Tibial artery (tissue), 4 donors: ENCODE results near the gene ZBTB20.

Source experiments
- DNase-seq, 2 donors: peaks; one replicate each; pipeline ENCODE4 v3.0.0-alpha.2; 2019
- H3K27ac ChIP-seq, 2 donors: fragments of 200-600 bp; sonication (generic) in 1 of 2; 1 replicate in 1 of 2; 2 replicates in 1 of 2; pipeline ENCODE4 v1.5.1; 2018 to 2019; ENCODE audit warnings: mild to moderate bottlenecking in 1 of 2
- H3K27me3 ChIP-seq, 2 donors: fragments of 200-600 bp; sonication (generic) in 1 of 2; one replicate each; pipeline versions ENCODE4 v1.5.1 to v1.6.0; 2016 to 2019
- H3K36me3 ChIP-seq, 3 donors: fragments of 200-600 bp; sonication (generic) in 2 of 3; one replicate each; pipeline ENCODE4 v1.5.1; 2016 to 2019; ENCODE audit warnings: mild to moderate bottlenecking in 2 of 3
- H3K4me1 ChIP-seq, 4 donors: fragments of 200-600 bp; sonication (generic) in 2 of 4; 1 replicate in 3 of 4; 2 replicates in 1 of 4; pipeline ENCODE4 v1.5.1; 2016 to 2019
- H3K4me3 ChIP-seq, 2 donors: fragments of 200-600 bp; sonication (generic) in 1 of 2; 1 replicate in 1 of 2; 2 replicates in 1 of 2; pipeline ENCODE4 v1.5.1; 2018 to 2019; ENCODE audit warnings: mild to moderate bottlenecking in 2 of 2
- H3K9me3 ChIP-seq, 3 donors: fragments of 200-600 bp; sonication (generic) in 1 of 3; one replicate each; pipeline ENCODE4 v1.5.1; 2016 to 2019
- intact Hi-C: fragments of 100-400 bp; cut with DNase I; formaldehyde crosslinking; loops from one replicate; pipeline ENCODE4 v1.15.0; 2023; ENCODE audit warnings: low total_unique reads
- TF ChIP-seq, protein P1 (sequence below), 2 experiments: fragments of 200-600 bp in 1 of 2; fragments of 450-650 bp in 1 of 2; IDR thresholded peaks; one replicate each; pipeline ENCODE4 v1.5.1; 2017 to 2019; ENCODE audit warnings: antibody characterized with exemption in 2 of 2, mild to moderate bottlenecking in 1 of 2, moderate library complexity in 1 of 2

The ZBTB20 gene

DNA sequence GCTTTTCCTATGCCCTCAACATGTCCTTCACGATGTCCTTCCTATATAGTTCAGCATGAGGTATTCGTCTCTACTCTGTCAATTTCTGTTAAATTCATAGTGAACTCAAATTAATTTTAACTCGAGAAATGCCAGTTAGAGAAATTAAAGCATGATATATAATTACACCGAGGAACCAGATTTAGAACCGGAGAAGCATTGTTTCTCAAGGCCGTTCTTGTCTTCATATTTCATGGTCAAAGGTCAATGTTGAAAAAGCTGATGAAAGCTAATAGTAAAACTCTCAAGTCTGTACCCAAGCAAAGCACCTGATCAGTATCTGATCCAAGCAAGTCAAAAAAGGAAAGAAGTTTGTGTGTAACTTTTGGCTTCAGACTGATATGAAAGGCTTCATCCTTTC, 163.8 kb downstream of the ZBTB20 start:
- Histone ChIP-seq H3K4me3 (no peak overlapping the region), H3K36me3 (no peaks in the 10 kb centered on the region), H3K27me3 (no peaks in the 10 kb centered on the region), H3K27ac (no peak overlapping the region), H3K4me1 (peaks cover 0 to 12% (median 2%) of the 10 kb centered on the region in 4 donors), H3K9me3 (no peaks in the 10 kb centered on the region)
- intact Hi-C loops = no loop called here
- TF ChIP-seq, protein P1, sequence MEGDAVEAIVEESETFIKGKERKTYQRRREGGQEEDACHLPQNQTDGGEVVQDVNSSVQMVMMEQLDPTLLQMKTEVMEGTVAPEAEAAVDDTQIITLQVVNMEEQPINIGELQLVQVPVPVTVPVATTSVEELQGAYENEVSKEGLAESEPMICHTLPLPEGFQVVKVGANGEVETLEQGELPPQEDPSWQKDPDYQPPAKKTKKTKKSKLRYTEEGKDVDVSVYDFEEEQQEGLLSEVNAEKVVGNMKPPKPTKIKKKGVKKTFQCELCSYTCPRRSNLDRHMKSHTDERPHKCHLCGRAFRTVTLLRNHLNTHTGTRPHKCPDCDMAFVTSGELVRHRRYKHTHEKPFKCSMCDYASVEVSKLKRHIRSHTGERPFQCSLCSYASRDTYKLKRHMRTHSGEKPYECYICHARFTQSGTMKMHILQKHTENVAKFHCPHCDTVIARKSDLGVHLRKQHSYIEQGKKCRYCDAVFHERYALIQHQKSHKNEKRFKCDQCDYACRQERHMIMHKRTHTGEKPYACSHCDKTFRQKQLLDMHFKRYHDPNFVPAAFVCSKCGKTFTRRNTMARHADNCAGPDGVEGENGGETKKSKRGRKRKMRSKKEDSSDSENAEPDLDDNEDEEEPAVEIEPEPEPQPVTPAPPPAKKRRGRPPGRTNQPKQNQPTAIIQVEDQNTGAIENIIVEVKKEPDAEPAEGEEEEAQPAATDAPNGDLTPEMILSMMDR (IDR thresholded peaks at IDR 0.05) = no peak
- DNase-seq = no peak

GRCh38 chr3:114974387-114974786, 172.7 kb downstream of the ZBTB20 start:
- TF ChIP-seq, protein P1 (IDR thresholded peaks at IDR 0.05) = no peak
- no peak for DNase-seq
- H3K27ac ChIP-seq = no peak overlapping the region

GRCh38 chr3:114973536-114973935, 173.6 kb downstream of the ZBTB20 start:
- Histone ChIP-seq H3K36me3 (no peaks in the 10 kb centered on the region), H3K27me3 (no peaks in the 10 kb centered on the region), H3K27ac (no peak overlapping the region), H3K4me1 (peaks cover 0 to 3% (median 0%) of the 10 kb centered on the region in 4 donors), H3K9me3 (no peaks in the 10 kb centered on the region), H3K4me3 (no peak overlapping the region)
- DNase-seq = no peak
- TF ChIP-seq, protein P1 (IDR thresholded peaks at IDR 0.05) = no peak
- intact Hi-C loops = no loop called here

More at GRCh38 chr3:114974387-114974786, 172.7 kb downstream of the ZBTB20 start:
- Histone ChIP-seq H3K4me3 (no peak overlapping the region), H3K27me3 (no peaks in the 10 kb centered on the region), H3K36me3 (no peaks in the 10 kb centered on the region), H3K4me1 (peaks cover 0 to 3% (median 0%) of the 10 kb centered on the region in 4 donors), H3K9me3 (no peaks in the 10 kb centered on the region)
- intact Hi-C loops = no loop called here

- no peaks in the 10 kb centered on the region for H3K4me1 ChIP-seq
- H3K27ac ChIP-seq = no peak overlapping the region
- TF ChIP-seq, protein P1 (IDR thresholded peaks at IDR 0.05) = no peak
- no peak for DNase-seq
- H3K4me3 ChIP-seq = no peak overlapping the region
- H3K27me3 ChIP-seq = no peaks in the 10 kb centered on the region
- H3K36me3 ChIP-seq = no peaks in the 10 kb centered on the region
- no peaks in the 10 kb centered on the region for H3K9me3 ChIP-seq
- intact Hi-C loops = no loop called here
Measured at GRCh38 chr3:114967168-114967567, 179.9 kb downstream of the ZBTB20 start.

GRCh38 chr3:114962189-114962588, 184.9 kb downstream of the ZBTB20 start:
- Histone ChIP-seq H3K27me3 (no peaks in the 10 kb centered on the region), H3K36me3 (peaks cover under 1 to 10% (median 5%) of the 10 kb centered on the region in 3 donors), H3K4me1 (no peaks in the 10 kb centered on the region), H3K9me3 (no peaks in the 10 kb centered on the region), H3K4me3 (no peak overlapping the region), H3K27ac (no peak overlapping the region)
- intact Hi-C loops = no loop called here
- DNase-seq = no peak
- TF ChIP-seq, protein P1 (IDR thresholded peaks at IDR 0.05) = no peak

DNA sequence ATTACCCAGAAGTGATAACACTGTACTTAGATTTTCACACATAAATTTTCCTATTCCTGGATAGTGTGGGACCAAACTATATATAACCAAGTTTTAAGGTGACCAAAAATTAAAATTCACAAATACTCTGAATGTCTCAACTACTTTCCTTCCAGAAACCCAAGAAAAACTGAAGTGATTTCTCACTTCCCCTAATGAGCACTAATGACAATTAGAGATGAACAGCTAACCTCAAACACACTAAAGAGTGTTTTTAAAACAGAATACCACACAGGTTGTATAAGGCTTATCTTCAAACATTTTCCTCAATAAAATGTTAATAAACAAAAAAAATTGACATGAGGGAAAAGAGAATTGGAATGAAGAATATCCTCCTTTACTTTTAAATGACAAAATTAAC, 188.2 kb downstream of the ZBTB20 start:
- intact Hi-C loops = no loop called here
- peaks cover 15 to 26% (median 18%) of the 10 kb centered on the region in 3 donors for H3K36me3 ChIP-seq

More for the DNA sequence above, 188.2 kb downstream of the ZBTB20 start:
- Histone ChIP-seq H3K27ac (no peak overlapping the region), H3K9me3 (peaks cover 0 to under 1% (median under 1%) of the 10 kb centered on the region in 3 donors), H3K4me1 (no peaks in the 10 kb centered on the region), H3K27me3 (no peaks in the 10 kb centered on the region), H3K4me3 (no peak overlapping the region)
- no peak for DNase-seq
- TF ChIP-seq, protein P1 (IDR thresholded peaks at IDR 0.05) = no peak
